ENCODE results near the gene POLG2.

DNA sequence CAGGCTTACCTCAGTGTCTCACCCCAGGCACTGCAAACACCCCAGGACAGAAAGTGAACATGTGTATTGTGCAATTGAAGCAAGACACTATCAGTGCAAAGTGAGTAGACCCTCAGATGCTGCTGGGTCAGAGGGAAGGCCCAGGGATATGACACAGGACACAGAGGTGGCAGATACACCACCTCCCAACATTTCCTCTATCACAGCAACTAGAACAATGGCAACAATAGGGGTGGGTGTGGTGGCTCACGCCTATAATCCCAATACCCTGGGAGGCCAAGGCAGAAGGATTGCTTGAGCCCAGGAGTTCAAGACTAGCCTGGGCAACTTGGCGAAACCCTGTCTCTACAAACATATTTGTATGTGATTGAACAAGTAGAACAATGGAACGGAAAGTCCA, 25.4 kb downstream of the POLG2 start:
- TF ChIP-seq CTCF (conservative IDR thresholded peaks at IDR 0.05 in 1 of 2, IDR thresholded peaks at IDR 0.05 in 1 of 2; ENCODE audit: extremely low read depth in 1 of 2, insufficient read depth in 1 of 2, low read depth in 1 of 2, low read length in 2 of 2) (no peak), EZH2 (IDR thresholded peaks at IDR 0.05; ENCODE audit: borderline replicate concordance, low read length) (no peak)
